GM19452 (cell line): ENCODE data around the gene OTOP2.
"Not testable (repeated sequence)": the region's sequence is repeated elsewhere in the genome, so short reads cannot be mapped to it uniquely, and the experiment has no call there.

Experiments
- ATAC-seq: cut with Tn5 transposase; IDR thresholded peaks from one replicate; pipeline ENCODE4 v1.9.1; 2021; ENCODE audit not compliant: unreplicated experiment

Gene OTOP2

DNA sequence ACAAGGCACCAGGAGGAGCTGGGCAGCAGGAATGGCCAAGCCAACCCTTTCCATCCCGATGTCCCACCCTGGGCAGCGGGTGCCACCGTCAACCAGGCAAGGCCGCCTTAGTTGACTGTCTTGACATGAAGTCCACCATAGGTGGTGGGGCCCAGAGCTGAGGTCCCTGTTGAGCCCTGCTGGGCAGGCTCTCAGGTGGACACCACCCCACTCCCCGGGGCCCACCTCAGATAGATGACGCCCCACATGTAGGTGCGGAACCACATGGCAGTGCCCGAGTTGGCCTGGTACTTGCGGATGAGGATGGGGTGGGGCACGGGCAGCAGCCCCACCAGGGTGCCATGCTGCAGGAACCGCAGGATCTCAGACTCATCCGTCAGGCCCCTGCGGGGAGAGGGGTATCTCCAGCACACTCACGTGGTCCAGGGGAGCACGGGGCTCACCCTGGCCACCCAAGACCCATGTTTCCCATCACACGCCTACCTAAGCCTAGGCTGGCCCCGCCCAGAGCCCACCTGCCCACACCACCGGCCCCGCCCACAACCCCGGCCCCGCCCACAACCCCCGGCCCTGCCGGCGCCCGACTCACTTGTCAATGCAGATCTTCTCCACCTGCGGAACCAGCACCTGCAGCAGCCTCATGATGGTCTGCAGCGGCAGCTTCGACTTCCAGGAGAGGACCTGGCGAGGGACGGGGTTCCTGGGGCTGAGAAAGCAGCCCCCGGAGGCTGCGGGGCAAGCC, 27.8 kb downstream of the OTOP2 start:
- no peak for ATAC-seq

DNA sequence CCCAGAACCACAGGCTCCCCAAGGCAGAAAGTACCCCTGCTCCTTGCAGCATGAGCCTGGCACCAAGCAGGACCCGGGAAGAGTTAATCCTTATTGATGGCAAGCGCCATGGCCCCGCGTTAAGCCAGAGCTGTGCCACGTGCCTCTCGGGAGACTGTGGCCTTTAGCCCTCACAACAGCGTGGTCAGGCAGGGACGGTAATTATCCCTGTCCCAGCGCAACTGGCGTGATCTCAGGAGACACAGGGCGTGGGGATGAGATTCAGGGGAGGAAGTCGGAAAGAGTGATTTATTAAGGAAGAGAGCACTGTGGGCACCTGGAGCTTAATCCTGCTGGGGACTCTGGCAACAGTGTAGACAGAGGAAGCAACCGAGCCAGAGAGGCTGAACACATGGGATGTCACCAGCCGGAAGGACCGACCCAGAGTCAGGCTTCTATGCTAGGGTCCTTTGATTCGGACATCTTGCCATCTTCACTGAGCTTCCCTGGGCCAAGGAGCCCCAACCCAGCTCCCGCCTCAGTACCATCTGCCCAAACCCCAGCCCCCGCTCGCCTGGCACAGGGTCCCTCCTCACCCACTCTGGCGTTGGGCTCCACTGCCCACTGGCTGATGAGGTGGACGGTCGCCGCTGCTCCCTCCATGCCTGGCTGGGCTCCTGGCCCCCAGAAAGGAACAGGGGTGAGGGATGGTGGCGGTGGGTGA, 28.5 kb downstream of the OTOP2 start:
- ATAC-seq = no peak

DNA sequence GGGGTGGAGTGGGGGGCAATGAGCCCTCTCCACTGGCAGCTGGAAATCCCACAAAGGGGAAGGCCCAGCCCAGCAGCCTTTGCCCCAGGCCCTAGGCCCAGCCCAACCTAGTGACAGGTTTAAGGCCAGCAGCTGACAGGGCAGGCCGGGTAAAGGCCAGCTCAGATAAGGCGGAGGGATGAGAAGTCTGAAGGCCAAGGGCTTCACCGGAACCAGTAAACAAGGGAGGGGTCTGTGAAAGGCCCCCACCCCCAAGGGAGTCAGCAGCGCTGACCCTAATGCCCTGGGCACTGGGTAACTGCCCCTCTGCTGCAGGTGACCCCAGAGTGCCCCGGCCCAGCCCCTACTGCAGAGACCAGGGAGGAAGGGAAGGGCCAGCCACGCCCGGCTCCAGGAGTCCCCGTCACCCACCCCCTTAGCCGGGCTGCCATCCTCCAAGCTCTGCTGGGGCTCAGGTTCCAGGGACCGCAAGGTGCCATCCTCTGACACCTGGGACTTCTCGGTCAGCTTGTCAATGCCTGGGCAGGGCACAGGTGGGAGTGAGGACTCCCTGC, 29.1 kb downstream of the OTOP2 start:
- ATAC-seq = no peak

DNA sequence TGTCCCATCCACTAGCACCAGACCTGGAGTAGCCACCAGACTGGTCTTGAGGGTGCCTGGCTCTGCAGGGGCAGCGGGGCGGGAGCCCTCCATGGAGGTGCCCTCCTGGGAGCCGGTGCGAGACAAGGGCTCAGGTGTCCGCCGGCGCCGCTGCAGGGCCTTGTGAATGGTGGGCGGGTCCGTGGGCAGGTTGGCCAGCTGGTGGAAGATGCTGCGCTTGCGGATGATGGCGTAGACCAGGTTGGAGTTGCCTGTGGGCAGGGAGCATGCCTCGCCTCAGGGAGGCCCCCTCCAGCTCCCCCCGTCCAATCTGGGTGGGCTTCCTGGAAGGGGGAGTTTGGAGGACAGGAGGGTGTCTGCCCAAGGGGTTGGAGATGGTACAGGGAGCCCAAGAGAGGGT, 30.0 kb downstream of the OTOP2 start:
- no peak for ATAC-seq

DNA sequence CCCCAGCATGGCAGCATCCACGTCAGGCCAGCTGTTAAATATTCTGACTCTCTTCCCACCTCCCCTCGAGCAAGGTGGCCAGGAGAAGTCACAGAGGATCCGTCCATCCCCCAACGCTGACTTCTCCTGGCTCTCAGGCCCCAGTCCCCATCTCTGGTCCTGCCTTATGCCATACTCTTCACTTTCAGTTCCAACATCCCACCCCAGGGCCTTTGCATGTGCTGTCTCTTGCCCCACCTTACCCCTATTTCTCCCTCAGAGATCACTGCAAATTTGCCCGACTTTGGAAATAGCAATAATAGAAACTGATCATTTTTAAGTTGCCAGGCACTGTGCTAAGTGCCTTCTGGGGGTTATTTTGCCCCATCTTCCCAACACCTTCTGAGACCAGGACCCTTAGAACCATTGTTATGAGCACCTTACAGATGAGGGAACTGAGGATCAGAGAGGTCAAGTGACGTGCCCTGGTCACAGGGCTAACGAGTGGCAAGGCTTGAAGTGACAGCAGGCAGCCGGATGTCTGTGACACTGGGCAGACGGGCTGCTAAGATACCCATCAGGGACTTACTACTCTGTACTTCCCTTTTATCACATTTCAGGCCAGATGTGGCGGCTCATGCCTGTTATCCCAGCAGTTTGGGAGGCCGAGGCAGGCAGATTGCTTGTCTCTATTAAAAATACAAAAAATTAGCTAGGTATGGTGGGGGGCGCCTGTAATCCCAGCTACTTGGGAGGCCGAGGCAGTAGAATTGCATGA, 30.8 kb downstream of the OTOP2 start:
- ATAC-seq = no peak

DNA sequence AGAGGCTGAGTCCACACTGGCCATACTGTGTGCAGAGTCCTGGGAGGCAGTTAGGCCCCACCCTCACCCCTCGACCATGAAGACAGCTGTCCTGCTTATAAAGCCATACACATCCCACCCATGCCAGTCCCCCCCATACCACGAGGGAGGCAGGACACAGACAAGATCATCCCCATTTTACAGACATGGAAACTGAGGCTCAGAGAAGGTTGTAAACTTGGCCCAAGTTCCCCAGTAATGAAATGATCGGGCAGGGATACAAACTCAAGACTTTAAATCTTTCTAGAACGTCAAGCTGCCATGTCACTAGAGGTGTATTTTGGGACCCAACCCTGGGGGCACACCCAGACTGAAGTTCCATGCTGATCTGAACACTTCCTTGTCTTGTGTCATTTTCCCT, 32.0 kb downstream of the OTOP2 start:
- no peak for ATAC-seq

DNA sequence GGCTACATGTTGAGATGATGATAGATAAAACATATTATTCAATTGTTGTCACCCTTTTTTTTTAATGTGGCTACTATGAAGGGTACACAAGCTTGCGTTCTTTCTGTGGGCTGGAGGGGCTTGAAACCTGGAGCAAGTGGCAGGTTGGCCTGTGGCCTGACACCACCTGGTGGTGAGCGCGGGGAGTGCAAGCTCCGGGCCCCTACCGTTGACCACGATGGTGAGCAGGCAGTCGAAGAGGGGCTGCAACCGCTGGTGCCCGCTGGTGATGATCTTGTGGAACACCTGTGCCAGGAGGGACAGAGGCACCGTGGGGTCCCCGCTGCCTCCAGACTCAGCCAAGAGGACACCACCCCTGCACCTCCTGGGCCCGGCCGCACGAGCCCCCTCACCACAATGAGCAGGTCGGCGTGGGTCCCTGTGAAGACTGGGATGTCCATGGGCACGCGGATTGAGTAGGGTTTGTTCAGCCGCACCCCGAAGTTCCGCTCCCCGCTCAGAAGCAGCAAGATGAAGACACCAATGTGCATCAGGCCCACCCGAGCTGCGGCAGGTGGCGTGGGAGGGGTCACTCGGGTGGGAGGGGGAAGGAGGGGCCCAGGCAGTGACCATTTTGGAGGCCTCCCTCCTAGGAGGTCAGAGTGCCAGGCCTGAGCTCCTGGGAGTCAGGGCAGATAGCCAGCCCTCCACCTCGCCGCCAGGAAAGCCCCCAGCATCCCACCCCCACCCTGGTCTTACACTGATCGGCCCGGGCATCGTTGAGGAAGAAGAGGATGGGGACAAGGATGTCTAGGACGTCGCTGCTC, 34.1 kb downstream of the OTOP2 start:
- ATAC-seq = no peak

DNA sequence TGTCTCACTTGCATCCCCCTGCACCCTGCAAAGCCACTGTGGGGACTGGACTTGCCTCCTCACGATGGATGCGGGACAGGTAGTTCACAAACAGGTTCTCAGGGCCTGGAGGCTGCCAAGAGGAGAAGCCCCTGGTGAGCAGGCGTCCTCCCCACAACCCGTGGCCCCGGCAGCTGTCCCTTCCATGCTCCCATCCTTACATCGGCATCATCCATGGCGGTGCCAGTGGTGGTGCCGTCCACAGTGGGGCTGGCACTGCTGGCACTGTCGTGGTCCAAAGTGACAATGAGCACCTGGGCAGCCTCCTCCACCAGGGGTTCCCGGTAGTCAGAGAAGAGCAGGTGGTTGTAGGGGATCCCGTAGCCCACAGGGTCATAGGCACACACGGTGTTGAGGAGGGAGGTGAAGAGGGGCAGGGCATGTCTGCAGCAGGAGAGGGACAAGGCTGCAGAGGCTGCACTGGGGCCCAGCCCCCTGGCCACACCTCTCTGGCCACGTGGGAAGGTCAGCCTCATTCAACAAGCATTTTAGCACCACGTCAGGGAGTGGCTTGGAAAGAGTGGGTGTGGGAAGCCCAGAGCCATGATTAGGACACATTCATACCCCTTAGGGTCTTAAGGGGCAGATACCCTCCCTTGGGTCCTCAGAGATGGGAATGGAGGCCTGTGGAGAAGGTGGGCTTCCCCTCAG, 35.9 kb downstream of the OTOP2 start:
- no peak for ATAC-seq

DNA sequence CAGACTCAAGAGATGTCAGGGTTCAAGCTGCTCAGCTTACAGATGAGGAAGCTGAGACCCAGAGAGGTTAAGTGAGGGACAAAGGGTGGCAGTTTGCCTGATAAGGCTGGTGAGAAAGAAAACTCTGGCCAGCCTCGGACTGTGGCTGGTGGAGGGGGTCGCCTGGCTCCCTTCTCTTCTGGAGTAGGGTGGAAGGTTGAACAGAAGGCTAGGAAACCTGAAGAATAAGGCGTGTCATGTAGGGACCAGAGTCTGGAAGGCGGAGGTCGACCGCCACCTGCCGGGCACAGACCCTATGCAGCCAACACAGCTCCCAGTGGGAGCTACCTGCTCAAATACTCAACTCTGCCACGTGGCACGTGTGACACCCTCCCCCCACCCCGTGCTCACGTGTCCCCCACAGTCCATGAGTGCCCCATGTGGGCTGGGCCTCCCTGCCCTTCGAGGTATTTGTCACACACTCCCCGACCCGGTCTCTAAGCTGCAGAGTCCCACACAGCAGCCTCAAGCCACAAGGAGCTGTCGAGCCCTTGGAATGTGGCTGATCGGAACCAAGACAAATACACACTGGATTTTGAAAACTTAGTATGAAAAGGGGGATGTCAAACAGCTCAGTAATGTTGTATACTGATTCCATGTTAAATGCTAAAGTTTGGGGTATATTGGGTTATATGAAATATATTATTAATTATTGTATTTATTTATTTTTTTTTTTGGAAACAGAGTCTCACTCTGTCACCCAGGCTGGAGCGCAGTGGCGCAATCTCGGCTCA, 36.7 kb downstream of the OTOP2 start:
- ATAC-seq = no peak

DNA sequence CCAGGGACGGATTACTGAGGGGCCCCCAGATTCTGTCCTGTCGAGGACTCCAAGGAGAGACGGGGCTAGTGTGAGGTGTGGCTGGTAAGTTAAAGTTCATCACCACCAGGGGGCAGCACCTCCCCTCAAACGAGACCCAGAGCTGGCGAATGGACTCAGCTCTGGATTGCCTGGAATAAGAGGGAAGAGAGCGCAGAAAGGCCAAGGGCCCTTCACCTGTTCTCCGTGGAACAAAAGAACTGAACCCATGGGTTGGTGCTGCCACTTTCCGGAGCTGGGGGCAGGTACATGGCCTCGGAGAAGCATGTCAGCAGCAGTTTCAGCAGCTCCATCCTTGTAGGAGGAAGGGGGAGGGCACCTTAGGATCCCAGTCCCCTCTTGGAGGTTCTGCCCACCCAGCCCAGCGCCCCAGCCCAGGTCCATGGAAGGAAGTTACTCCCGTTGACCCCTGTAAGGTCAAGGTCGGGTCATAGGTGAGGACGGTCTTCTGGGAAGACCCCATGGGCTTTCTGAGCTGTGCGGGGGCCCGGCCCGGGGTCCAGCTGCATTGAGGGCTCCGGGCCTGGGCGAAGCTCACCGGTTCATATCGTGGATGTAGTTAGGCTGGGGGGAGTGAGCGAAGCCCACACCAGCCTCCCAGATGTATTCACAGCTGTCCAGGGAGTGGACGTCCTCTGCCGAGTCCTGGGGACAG, 37.7 kb downstream of the OTOP2 start:
- no peak for ATAC-seq

DNA sequence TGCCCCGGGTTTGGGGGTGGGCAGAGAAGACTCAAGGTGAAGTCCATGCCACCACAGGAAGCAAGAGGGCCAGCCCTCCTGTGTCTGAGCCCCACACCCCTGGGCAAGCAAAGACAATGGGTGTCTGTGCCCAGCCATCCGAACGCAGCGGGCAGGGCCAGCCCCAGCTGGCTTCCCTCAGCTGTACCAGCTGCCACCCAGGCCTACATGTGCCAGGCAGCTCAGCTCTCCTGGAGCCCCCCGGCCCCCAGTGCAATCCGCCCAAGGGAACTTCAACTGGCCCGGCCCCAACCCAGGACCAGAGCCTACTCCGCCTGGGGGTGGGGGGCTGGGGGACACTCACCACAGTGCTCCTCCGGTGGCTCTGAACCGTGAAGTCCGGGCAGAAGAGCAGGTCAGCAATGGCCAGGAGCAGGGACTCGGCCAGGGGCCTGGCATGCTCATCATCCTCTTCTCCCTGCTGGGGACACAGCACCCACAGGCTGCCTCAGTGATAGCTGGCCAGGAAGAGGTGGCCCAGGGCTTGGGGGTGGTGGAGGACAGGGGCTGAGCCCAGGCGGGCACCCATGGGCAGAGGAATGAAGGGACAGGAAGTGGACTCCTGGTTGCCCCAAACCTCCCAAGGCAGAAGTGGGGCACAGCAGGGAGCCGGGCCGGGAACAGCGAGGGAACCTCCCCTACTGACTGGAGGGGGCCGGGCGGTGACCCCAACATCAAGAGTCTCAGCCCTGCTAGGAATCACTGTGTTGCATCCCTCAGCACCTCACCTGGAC, 38.7 kb downstream of the OTOP2 start:
- ATAC-seq = no peak

DNA sequence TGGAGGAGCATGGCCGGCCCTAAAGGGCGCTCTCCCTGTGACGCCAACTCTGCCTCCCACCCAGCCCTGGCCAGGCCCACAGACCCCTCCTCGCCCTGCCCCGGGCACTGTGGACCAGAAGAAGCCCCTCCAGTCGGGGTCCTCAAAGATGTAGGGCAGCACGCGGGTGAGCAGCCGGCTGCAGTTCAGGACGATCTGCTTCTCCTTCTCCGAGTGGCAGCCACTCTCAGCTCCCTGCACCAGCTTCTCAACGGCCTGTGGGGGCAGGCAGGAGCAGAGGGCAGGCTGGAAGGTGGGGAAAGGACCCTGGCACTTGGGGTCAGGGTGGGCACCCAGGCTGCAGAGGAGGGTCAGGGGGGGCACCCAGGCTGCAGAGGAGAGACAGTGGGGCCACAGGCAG, 39.6 kb downstream of the OTOP2 start:
- ATAC-seq = no peak

DNA sequence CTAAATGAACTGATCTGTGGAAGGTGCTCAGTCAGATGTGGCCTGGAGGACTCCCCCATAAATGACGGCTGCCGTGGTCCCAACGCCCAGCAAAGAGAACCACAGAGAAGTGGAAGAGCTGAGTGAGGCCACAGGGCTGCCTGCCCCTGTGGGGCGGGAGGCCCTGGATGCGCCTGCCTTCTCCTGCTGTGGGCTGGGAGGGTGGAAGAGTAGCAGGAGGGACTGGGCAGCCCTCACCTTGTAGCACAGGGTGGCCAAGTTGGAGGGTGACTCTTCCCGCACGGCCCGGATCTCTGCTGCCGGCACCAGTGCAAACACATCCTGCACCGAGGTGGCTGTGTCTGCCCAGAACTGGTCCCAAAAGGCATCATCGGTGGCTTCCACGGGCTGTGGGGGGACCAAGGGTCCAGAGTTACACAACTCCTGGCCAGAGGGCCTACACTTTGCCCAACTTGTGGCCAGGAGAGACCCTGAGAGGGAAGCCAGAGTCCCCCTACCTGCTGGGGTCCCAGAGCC, 40.2 kb downstream of the OTOP2 start:
- no peak for ATAC-seq

DNA sequence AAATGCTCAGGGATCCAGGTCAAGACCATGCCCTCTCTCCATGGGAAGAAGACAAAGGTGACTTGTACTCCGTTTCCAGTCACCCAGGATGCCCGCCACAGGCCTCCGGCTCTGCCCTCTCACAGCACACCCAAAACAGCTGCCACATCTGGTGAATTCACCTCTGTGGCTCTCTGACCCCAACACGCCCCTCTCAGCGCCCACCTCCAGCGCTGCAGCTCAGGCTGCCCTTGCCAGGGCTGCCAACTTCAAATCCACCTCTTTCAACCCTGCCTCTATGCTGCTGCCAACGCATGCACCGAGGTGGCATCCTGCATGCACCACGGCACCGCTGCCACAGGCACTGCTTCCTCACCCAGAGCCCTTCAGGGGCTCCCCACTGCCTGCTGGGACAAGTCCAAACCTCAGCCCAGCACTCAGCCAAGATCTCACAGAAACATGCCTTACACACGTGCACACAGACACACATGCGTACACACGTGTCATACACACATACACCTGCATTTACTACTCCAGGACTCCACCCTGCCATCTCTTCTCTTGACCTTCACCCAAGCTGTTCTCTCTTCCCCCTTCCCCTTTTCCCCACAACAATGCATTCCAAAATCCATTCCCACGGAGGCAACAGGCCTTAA, 41.0 kb downstream of the OTOP2 start:
- no peak for ATAC-seq

DNA sequence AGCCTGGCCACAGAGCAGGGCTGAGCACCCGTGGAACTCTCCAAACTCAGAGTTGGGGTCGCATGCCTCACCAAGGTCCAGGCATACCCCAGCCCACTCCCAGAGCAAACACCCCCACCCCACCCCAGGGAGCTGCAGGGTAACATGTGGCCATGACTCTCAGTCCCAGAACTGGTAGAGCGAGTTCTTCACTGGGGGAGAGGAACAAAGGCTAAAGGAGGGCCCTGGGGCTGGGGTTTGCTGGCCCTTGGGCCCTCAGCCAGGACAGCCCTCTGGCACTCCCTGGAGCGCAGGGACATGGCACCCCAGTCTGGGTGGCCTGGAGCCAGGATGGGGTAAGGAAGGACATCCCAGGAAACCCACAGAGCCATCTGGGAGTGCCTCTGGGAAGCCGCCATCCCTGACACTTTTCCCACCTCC, 44.3 kb downstream of the OTOP2 start:
- ATAC-seq = no peak

DNA sequence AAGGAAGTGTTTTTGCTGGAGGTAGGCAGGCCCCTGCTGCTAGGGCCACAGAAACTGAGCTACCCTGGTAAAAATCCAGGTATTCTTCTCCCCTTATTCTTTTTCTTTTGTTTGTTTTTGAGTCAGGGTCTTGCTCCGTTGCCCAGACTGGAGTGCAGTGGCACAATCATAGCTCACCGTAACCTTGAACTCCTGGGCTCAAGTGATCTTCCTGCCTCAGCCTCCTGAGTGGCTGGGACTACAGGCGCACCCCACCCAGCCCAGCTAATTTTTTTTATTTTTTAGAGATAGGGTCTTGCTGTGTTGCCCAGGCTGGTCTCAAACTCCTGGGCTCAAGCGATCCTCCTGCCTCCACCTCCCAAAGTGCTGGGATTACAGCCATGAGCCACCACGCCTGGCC, 45.4 kb downstream of the OTOP2 start:
- ATAC-seq = not testable (repeated sequence)

DNA sequence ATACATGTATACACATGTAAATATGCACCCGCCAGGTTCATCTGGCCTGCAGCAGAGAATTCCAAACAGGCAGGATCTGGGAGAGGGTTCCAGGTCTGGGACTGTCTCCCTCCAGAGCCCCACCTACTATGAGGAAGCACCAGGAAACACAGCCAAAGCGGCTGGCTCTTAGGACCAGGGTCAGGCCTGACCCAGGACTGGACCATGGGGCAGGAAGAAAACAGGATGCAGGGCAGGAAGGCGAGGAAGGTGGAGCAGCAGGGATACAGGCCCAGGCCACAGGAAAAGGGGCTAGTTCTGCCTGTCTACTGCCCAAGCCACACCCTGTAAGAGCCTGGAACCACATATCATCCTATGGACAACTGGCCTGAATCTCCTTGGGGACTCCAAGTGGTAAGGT, 46.3 kb downstream of the OTOP2 start:
- no peak for ATAC-seq
